Measurements from ENCODE around the gene NPM3.
A peak's percentile ranks its signal among the peaks of the same experiment; 100 is the strongest.

DNA sequence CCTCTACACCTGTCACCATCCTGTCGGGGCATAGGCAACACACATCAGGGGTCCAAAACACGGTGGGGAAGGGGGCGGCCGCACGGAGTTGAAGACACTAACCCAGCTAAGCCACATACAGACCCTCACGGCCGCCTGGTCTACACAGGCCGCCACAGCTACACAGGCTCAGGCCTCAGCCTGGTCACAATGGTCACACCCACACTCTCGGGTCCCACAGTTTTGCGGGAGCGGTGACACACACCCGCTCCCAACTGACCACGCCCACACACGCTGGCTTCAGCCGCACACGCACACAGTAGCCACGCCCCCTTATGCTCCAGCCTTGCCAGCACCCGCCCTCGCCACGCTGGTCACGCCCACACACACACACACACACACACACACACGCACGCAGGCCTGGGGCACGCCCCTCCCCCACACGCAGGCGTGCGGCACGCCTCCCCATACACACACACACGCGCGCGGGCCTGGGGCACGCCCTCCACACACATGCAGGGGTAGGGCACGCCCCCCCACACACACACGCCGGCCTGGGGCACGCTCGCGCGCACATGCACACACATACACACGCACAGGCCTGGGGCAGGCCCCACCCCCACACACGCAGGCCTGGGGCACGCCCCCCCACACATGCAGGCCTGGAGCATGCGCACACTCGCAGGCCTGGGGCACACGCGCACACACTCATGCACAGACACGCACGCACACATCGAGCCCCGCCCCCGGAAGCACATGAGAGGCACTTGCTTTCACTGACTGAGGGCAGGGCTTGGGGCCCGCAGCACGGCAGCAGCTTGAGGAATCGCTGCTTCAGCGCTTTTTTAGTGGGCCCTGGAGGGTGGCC is 47.3 kb upstream of the NPM3 start:
- no peak for TF ChIP-seq POLR2A (IDR thresholded peaks at IDR 0.05; ENCODE audit: low read depth)
- TF ChIP-seq, protein P1, sequence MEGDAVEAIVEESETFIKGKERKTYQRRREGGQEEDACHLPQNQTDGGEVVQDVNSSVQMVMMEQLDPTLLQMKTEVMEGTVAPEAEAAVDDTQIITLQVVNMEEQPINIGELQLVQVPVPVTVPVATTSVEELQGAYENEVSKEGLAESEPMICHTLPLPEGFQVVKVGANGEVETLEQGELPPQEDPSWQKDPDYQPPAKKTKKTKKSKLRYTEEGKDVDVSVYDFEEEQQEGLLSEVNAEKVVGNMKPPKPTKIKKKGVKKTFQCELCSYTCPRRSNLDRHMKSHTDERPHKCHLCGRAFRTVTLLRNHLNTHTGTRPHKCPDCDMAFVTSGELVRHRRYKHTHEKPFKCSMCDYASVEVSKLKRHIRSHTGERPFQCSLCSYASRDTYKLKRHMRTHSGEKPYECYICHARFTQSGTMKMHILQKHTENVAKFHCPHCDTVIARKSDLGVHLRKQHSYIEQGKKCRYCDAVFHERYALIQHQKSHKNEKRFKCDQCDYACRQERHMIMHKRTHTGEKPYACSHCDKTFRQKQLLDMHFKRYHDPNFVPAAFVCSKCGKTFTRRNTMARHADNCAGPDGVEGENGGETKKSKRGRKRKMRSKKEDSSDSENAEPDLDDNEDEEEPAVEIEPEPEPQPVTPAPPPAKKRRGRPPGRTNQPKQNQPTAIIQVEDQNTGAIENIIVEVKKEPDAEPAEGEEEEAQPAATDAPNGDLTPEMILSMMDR (IDR thresholded peaks at IDR 0.05) = no peak
- TF ChIP-seq POLR2AphosphoS5 (IDR thresholded peaks at IDR 0.05) = peak; percentile 23 to 49
- no peak for TF ChIP-seq EP300 (IDR thresholded peaks at IDR 0.05)
